GM10847 (cell line): Measurements from ENCODE around the gene GNAZ.

ENCODE experiments used
- POLR2A ChIP-seq: IDR thresholded peaks from 2 replicates; pipeline ENCODE4 v1.6.1; 2011; ENCODE audit not compliant: insufficient read length; ENCODE audit errors: extremely low read depth

GNAZ gene

DNA sequence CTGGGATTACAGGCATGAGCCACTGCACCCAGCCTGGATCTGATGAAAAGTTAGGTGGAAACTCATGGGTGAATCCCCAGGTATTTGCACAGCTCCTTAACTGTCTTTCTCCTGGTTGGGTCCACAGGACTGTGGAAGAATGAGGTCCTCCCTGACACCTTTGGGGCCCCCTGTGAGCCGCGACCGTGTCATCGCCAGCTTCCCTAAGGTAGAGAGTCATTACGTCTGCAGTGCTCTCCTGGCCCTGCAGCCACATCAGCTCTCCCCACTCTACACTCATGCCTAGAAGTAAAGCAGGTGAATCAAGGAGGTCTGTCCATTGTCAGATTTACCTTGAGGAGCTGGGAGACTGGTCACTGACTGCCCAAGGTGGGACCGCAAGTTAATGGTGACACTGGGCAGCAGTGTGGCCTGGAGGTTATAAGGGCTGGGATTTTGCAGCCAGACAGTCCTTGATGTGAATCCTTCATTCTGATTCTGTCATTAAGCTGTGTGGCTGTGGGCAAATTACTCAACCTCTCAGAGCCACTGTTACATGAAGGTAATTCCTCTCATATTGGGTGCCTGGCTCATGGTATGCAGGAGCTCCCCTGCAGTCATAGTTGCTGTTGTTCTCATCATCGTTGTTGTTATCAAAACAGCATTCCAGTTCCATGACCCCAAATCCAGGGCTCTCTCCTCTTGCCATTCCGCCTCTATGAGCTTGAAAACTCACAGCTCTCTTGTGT is 76.3 kb downstream of the GNAZ start:
- TF ChIP-seq POLR2A = no peak

DNA sequence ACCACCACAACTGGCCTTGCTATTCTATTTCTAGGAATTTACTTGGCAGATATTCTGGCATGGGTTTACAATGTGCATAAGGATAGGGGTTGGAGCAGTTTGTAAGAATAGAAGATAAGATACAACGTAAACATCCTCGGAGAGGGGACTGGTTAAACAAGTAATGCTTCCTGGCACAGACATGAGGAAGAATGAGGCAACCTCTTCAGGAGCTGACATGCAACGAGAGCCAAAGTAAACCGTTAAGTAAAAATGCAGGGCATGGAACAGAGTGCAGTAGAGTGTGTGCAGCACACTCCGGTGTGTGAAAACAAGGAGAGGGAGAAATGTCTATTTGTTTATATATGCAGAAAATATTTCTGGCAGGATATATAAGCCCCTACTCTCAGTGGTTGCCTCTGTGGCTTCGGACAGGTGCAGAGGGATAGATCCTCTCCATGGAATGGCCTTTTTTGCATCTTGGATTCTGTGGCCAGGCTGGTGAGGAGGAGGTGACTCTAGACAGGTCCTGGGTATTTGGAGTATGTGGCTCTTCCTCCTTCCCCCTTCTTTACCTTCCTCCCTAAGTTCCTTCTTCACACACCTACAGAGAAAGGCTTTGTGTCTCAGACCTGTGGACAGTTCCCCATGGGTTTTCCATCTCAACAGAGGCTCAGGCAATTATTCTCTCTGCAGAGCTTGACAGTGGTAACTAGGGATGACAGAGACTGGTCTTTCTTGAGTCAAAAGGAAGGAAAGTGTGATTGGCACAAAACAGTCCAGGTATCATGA is 77.5 kb downstream of the GNAZ start:
- no peak for TF ChIP-seq POLR2A

DNA sequence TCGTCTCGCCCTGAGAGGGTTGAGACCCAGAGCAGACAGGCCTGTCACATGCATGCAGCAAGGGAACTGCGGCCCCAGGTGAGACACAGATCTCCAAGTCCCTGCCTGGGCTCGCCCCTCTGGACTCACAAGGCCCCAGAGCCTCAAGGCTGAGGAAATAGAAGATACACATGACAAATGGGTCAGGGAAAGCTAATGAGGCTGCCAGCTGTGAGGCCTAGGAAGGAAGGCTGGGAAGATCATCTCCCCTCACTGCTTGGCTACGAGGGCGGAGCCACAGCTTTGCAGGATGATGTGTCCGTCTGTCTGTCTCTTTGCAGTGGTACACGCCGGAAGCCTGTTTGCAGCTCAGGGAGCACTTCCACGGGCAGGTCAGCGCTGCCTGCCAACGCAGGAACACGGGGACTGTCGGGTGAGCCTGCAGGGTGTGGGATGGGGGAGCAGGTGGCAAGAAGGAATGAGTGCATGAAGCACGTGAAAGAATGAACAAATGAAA is 79.5 kb downstream of the GNAZ start:
- no peak for TF ChIP-seq POLR2A

DNA sequence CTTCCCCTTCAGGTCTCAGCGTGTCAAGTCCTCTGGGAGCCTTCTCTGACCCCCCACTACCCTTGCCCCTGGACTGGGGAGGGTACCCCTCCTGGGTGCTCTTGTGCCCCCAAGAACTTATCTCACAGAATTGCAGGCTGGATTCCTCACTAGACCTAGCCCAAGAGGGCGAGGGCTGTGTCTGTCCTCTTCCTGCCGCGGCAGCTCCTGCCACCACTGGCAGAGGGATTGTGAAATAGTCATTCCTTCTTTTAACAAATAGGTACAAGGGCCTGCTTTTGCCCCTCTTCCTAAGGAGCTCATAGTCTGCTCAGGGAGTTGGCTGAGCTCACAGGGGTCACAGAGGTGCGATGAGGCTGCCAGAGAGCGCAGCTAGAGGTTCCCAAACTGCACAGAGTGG is 80.4 kb downstream of the GNAZ start:
- no peak for TF ChIP-seq POLR2A

DNA sequence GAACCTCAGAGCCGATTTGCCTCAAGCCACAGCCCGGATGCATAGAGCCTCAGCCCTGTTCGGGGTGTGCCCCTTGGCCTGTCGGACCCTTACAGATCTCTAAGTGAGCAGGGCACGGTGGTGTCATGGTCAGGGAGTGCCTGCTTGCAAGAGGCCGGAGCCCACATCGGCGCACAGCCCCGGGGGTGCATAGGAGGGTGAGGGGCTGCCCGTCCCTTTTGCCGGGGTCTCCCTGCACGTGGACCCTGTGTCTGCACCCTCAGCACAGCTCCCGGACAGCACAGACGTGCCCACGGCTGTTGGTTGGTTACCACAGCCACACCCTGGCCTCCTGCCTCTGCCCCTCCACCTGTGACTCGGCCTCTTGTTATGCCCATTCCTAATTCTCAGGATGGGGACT is 81.5 kb downstream of the GNAZ start:
- no peak for TF ChIP-seq POLR2A

DNA sequence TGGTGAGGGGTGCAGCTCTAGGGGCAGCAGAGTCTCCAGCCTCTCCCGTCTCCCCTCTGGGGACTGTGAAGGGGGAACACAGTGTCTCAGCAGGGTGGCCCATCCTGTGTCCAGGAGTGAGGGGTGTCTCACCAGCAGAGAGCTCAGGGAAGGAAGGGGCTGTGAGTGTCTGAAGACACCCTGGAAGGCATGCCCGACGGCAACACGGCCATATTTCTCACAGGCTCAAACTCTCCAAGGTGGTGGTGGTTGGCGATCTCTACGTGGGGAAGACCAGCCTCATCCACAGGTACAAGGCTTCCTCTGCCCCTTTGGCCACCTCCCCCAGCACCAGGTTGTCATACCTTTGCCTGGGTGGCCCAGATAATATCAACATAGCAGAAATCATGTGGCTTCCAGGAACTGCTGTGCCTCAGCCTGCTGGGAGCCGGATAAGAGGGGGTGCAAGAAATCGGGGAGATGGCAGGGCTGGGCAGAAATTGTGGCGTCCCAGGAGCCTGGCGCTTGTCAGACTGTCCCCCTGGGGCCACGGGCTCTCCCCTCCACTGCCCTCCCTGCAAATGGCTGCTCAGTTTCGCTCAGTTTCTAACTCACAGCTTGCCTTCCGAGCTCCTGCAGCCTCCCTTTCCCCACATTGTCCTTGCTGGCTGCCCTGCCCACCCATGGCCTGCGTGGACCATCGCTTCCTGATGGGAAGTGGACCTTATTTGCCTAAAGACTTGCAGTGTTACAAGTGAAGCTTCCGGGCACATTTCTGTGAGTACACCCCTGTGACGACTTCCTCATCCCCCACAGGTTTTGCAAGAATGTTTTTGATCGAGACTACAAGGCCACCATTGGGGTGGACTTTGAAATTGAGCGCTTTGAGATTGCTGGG is 82.2 kb downstream of the GNAZ start:
- no peak for TF ChIP-seq POLR2A

DNA sequence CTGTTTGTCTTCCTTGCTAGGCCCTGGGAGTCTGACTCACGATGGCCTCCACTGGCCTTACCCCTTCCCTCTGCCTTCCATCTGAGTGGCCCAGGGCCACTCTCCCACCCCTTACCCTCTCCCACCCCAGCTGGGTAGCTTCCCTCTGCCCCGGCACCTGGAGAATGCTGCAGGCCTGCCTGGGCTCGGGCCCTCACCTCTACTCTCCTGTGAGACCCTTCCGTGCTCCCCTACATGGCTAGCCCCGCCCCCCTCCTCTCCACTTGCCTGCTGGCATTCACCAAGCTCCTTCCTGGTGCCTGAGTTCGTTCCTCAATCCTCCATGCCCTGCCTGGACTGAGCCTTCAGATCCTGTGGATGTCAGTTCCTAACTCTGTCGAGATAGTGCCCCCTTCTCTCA is 83.7 kb downstream of the GNAZ start:
- no peak for TF ChIP-seq POLR2A

DNA sequence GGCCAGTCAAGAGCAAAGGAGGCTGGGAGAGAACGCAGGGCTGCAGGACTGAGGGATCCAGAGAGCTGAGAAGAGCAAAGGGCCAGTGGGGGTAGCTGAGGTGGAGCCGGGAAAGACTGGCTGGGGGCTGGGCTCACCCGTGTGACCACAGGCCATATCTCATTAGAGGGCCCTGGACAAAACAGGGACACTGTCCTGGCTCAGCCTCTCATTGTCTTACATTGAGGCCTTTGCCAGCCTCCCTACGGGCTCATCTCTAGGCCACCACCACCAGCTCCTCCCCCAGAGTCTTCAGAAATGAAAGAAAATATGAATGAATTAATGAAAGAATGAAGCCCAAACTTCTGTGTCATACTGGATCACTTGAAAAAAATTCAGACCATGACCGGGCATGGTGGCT is 84.1 kb downstream of the GNAZ start:
- no peak for TF ChIP-seq POLR2A

DNA sequence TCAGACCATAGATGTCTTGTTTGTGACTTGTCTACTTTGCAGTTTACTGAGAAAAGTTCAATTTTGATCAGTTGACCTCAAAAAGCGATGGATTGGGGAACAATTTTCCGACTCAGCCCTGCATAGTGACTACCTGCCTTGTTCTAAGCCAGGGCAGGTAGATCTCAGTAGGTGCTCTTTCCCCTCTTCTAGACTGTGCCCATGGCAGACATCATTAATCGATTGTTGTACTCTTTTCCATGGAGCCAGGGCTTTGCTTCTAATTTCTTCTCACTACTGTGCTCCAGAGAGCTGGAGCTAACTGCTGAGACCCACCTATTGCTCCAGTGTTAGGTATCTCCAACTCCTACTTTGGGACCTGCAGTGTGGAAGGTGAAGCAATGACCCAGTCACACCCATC is 84.8 kb downstream of the GNAZ start:
- no peak for TF ChIP-seq POLR2A

DNA sequence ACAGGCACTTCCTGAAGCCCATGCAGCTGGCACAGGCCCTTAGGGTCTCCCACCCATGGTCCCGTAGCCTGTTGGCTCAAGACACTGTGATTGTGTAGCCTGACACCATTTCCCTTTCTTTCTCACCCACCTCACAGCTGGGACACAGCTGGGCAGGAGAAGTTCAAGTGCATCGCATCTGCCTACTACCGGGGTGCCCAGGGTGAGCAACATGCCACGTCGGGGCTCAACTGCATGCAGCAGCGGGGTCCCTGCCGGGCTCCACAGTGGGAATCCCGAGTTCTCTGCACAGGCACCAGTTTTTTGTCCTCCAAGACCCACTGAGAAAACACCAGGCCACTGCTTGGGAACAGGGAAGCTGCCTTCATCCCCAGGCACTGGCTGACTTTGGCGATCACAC is 85.5 kb downstream of the GNAZ start:
- TF ChIP-seq POLR2A = no peak

DNA sequence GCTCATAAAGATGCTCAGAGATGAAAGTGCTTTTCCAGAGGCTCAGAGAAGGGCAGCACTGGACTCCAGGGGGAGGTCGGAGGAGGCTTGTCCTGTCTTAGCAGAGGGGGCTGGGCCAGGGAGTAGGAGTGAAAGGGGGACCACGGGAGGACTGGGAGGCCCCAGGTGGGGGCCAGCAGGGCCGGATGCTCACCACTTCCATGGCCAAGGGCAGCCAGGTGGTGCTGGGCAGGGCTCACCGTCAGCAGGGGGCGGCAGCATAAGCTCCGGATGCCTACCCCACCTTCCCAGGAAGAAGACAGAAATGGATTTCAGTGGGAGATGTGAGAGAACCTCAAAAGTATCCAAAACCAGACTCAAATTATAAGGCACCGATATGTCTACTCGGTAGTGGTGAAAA is 86.0 kb downstream of the GNAZ start:
- no peak for TF ChIP-seq POLR2A

DNA sequence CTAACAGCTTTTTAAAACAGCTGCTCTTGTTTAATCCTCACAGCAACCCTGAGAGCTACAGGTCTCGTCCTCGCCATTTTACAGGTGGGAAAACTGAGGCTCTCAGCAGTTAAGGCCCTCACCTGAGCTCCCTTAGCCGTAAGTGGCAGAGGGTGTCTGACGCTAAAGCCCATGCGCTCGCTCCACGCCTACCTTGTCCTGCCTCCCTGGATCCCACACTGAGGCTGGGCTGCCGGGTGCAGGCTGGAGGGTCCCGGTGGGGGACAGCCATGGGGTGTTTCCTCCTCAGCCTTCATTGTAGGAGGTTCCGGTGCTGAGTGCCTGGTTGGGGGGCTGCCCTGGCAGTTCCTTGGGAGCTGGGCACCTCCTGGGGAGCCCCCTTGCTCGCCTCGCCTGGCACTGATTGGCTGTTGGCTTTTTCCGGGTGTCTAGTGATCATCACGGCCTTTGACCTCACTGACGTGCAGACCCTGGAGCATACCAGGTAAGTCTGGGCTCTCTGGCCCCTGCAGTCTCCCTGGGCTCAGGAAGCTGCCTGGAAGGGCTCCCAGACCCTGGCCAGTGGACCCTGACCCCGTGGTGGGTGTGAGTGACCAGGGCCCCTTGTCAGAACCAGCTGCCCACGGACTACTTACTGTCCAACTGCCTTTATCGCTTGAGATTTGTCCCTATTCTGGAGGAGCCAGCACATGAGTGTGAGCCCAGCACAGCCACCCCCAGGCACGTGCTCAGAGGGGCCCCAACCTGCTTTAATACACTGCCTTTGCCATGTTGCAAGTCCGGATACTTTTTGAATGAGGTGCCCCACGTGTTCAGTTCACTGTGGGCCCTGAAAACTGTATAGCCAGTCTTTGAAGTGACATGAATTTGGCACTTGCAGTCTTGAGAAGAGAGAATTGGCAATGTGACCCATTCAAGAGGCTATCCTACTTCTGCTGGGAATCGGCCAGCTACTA is 87.5 kb downstream of the GNAZ start:
- TF ChIP-seq POLR2A = no peak

DNA sequence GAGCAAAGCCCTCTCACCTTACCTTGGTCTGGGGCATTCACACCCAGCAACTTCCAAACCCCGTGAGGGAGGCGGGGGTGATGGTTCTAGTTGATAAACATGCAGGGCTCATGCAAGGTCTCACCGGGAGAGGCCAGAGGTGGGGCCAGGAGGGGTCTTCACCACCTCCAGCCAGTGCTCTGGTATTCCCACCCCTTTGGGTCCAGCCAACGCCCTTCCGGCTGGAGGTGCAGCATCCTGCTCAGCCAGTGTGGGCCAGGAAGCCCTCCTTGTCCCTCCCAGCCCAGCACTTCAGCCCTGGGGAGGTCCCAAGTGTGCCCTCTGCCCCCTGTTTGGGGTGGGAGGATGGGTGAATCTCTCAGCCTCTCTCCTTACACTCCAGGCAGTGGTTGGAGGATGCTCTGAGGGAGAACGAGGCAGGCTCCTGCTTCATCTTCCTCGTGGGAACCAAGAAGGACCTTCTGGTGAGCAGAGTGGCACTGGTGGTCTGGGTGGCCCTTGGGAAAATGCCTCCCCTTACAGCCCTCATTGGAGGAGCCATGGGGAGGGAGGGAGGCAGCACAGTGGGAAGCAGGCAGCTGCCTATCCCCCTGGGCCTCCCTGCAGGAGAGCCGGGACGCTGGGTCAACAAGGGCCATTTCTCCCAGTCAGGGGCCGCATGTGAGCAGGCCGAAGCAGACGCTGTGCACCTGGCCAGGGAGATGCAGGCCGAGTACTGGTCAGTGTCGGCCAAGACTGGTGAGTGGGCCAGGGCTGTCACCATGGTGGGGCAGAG is 88.4 kb downstream of the GNAZ start:
- TF ChIP-seq POLR2A = no peak

DNA sequence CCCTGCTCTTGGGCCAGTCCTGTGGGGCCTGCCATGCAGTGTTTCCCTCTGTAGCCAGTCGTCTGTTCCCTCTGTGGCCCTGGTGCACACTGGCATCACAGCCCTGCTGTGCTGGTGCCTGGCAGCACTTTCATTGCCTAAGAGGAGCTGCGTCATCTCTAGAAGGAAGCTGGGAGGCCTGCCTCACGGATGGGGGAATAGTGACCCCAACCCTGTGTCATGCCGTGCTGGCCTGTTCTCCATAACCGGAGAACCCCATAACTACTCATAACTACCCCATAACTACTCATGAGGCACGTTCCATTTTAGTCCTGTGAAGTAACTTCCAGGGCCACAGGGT is 88.9 kb downstream of the GNAZ start:
- no peak for TF ChIP-seq POLR2A
